ENCODE results near the gene RSAD2. TPM values are rescaled to one million over a fixed set of nuclear protein-coding genes. Genes with fewer than 3 reads are reported as not detected.

The RSAD2 gene
- total RNA-seq, 1 donor from 2014 or later, result 0.67 TPM

- DNase-seq (no peak), ATAC-seq (ENCODE audit: low read depth) (no peak)
- Mint-ChIP-seq H3K9me3 (no peaks in the 10 kb centered on the region), H3K36me3 (ENCODE audit: low read depth) (no peaks in the 10 kb centered on the region), H3K4me1 (peaks cover 21% of the 10 kb centered on the region), H3K27me3 (peaks cover 4% of the 10 kb centered on the region), H3K27ac (no peak overlapping the region), H3K4me3 (no peak overlapping the region)
- no peak for TF ChIP-seq CTCF (IDR thresholded peaks at IDR 0.05)
- ChIA-PET POLR2A (no interaction called here), CTCF (no interaction called here)
- intact Hi-C loops (cut with micrococcal nuclease), result no loop called here
These were observed 2.7 kb downstream of the RSAD2 start for GRCh38 chr2:6880200-6880733.

- no peak for TF ChIP-seq CTCF (IDR thresholded peaks at IDR 0.05)
- POLR2A ChIA-PET, result no interaction called here
- no peak for ATAC-seq (ENCODE audit: low read depth)
- DNase-seq, result no peak
- no peaks in the 10 kb centered on the region for H3K9me3 Mint-ChIP-seq
- no peaks in the 10 kb centered on the region for H3K36me3 Mint-ChIP-seq (ENCODE audit: low read depth)
- no peak overlapping the region for H3K4me3 Mint-ChIP-seq
- H3K27ac Mint-ChIP-seq, result no peak overlapping the region
- CTCF ChIA-PET, result no interaction called here
- peaks cover 4% of the 10 kb centered on the region for H3K27me3 Mint-ChIP-seq
- intact Hi-C loops (cut with micrococcal nuclease), result no loop called here
- peaks cover 21% of the 10 kb centered on the region for H3K4me1 Mint-ChIP-seq
These were observed 3.5 kb downstream of the RSAD2 start for GRCh38 chr2:6881046-6881445.

- ChIA-PET POLR2A (no interaction called here), CTCF (no interaction called here)
- intact Hi-C loops (cut with micrococcal nuclease), result no loop called here
- Mint-ChIP-seq H3K4me1 (peaks cover 18% of the 10 kb centered on the region), H3K4me3 (no peak overlapping the region), H3K27me3 (peaks cover 4% of the 10 kb centered on the region), H3K27ac (no peak overlapping the region), H3K9me3 (no peaks in the 10 kb centered on the region), H3K36me3 (ENCODE audit: low read depth) (no peaks in the 10 kb centered on the region)
- DNase-seq (no peak), ATAC-seq (ENCODE audit: low read depth) (no peak)
- no peak for TF ChIP-seq CTCF (IDR thresholded peaks at IDR 0.05)
These were observed 3.9 kb downstream of the RSAD2 start for GRCh38 chr2:6881516-6881915.

GRCh38 chr2:6883448-6884122, 6.0 kb downstream of the RSAD2 start:
- ATAC-seq (ENCODE audit: low read depth) (no peak), DNase-seq (no peak)
- no peaks in the 10 kb centered on the region for H3K9me3 Mint-ChIP-seq
- no peak overlapping the region for H3K4me3 Mint-ChIP-seq
- H3K36me3 Mint-ChIP-seq (ENCODE audit: low read depth), result no peaks in the 10 kb centered on the region
- ChIA-PET POLR2A (no interaction called here), CTCF (interaction anchor here (1.6 kb wide), 1 partner anchor 13 kb away, joined by 3 read pairs; no protein-coding TSS in a partner anchor)
- TF ChIP-seq CTCF (IDR thresholded peaks at IDR 0.05), result no peak
- no peak overlapping the region for H3K27ac Mint-ChIP-seq
- intact Hi-C loops (cut with micrococcal nuclease), result no loop called here
- H3K27me3 Mint-ChIP-seq, result peaks cover 4% of the 10 kb centered on the region
- H3K4me1 Mint-ChIP-seq, result peaks cover 2% of the 10 kb centered on the region

GRCh38 chr2:6885551-6885950, 8.0 kb downstream of the RSAD2 start:
- TF ChIP-seq CTCF (IDR thresholded peaks at IDR 0.05), result no peak
- Mint-ChIP-seq H3K4me1 (no peaks in the 10 kb centered on the region), H3K36me3 (ENCODE audit: low read depth) (no peaks in the 10 kb centered on the region), H3K4me3 (no peak overlapping the region), H3K27ac (no peak overlapping the region), H3K9me3 (no peaks in the 10 kb centered on the region), H3K27me3 (no peaks in the 10 kb centered on the region)
- intact Hi-C loops (cut with micrococcal nuclease), result no loop called here
- CTCF ChIA-PET, result no interaction called here
- DNase-seq (no peak), ATAC-seq (ENCODE audit: low read depth) (no peak)
- POLR2A ChIA-PET, result no interaction called here

All from activated B cell treated with CpG ODN at 0.5 μM for 24 hours (primary cell).